Fibroblast of upper back skin (primary cell): ENCODE results near the gene LRRC8E.
"Not testable (repeated sequence)": the region's sequence is repeated elsewhere in the genome, so short reads cannot be mapped to it uniquely, and the experiment has no call there.

ENCODE experiments used
- DNase-seq: peaks from one replicate; pipeline ENCODE4 v3.0.0-alpha.2; 2013

LRRC8E gene

DNA sequence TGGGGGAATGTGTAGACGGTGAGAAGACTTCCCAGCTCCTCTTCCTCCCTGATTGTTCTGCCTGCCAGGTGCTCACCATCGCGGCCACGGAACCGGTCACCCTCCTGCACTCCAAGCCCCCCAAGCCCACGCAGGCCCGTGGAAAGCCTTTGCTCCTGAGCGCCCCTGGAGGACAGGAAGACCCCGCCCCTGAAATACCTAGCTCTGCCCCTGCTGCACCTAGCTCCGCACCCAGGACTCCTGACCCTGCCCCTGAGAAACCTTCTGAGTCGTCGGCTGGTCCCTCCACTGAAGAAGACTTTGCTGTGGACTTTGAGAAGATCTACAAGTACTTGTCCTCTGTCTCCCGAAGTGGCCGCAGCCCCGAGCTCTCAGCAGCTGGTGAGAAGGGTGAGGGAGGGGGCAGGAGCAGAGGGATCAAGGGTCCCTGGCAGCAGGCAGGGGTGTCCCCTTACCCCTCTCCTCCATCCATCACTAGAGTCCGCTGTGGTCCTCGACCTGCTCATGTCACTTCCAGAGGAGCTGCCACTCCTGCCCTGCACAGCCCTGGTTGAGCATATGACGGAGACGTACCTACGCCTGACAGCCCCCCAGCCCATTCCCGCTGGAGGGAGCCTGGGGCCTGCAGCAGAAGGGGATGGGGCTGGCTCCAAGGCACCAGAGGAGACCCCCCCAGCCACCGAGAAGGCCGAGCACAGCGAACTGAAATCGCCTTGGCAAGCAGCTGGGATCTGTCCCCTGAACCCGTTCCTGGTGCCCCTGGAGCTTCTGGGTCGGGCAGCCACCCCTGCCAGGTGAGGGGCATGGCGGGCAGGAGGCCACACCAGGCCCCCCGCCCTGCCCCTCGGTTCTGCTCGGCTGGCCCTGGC, 33.9 kb downstream of the LRRC8E start:
- DNase-seq: no peak

DNA sequence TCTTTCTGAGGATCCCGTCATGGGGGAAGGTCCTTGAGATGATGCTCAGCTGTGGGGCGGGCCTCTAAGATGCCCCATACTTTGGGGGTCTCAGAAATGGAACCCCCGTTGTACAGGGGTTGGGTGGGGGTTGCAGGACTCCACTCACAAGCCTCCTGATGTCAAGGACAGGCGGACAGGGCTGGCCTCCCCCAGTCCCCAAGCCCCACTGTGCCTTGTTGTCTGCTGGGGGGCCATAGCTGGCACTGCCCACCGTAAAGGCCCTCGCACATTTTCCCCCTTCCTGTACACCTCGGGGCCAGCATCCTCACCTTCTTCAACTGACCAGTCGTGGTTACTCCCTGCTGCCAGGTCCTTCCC, 34.5 kb downstream of the LRRC8E start:
- no peak for DNase-seq

DNA sequence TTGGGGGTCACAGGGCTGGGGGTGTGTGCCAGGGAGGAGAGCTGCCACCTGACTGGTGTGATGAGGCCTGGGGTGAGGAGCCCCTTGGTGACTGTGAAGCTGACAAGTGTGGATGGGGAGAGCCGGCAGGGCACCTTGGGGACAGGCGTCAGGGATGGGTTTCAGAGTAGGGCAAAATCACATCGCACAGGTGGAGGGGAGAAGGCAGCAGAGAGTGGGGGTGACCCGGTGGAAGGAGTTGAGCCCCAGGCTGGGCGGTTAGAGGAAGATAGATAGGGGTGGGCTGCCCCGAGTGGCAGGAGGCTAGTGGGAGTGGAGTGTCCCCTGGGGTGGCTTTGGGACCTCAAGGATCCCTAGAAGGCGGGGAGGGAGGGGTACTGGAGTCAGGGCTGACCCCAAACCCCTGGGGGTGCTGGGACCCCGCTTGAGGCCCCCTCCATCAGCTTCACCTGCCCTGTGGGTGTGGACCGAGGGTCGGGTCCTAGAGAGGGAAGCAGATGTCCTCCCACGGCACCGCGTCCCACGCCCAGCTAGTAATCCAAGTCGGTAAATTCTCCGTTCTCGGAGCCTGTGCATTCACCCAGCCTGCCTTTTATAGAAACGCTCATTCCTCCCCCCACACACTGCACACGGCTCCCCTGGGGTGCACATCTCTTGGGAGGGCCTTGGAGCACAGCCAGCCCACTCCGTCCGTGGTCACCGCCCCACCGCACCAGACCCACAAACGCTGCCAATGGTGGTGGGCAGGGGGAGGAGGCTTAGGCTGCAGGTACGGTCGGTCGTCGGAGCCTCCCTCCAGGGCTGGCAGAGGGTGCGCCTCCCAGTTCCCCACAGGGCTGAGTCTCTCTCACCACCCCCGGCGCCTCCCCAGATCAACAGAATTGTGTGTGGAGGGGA, 35.2 kb downstream of the LRRC8E start:
- DNase-seq: no peak

DNA sequence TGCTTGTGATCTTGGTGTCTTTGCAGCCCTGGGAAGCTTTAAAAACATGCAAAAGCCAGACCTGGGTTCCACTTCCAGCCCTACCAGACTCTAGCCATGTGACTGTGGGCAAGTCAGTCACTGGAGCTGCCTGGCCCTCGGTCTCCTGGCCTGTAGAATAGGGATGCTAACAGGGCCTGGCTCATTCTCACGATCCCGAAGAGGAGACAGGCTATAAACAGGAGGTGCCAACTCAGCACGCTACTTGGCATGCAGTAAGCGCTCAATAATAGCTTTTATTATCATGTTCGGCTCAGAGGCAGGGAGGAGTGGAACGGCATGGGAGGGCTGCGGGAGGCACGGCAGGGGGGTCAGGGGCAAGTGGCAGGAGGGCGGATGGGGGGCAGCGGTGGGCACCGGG, 35.9 kb downstream of the LRRC8E start:
- DNase-seq: no peak

DNA sequence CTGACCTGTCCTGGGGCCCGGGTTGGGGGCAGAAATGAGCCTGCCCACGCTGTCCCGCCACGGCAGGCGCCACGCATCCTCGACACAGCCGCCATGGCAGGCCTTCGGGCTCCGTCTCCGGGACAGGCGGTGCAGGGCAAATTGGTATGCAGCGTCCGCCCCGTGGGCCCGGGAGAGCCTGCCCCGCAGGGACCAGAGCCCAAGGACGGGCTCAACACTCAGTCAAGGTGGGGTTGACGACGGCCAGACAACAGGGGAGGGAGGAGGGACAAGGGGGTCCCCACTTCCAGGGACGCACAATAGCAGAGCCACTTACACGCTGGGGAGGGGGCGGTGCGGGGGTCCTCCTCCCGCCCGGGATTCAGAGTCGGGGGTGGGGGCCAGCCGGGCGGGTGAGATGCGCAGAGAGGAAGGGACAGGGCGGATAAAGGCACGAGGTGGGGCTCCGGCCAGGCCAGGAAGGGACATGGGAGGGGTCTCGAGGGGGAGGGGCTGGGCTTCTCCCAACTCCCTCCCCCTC, 36.4 kb downstream of the LRRC8E start:
- no peak for DNase-seq

DNA sequence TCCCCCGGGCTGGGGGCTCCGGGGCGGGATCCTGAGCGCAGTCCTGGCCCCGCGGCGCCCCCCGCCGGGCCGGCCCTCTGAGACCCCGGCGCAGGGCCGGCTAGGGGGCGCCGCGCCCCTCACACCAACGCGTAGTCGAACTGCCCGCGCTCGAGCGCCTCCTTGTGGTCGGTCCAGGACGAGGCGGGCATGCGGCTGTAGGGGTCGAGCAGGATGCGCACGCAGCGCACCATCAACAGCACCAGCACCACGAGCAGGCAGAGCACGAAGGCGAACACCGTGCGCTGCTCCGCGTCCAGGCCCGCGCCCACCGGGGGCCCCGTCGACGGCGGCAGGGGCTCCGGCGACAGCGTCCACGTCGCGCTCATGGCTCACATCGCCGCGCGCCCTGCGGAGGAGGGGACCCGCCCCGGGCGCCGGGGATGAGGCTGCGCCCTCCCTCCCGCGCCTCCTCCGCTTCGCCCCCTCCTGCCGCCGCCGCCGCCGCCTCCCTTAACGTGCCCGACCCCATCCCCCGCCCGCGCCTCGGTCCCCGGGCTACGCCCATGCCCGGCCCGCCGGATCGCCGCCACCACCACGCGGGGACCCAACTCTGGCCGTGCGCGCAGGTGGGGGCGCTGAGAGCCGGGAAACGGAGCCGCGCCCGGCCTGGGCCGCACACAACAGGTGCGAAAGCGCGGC, 37.0 kb downstream of the LRRC8E start:
- peak; percentile 71 for DNase-seq

DNA sequence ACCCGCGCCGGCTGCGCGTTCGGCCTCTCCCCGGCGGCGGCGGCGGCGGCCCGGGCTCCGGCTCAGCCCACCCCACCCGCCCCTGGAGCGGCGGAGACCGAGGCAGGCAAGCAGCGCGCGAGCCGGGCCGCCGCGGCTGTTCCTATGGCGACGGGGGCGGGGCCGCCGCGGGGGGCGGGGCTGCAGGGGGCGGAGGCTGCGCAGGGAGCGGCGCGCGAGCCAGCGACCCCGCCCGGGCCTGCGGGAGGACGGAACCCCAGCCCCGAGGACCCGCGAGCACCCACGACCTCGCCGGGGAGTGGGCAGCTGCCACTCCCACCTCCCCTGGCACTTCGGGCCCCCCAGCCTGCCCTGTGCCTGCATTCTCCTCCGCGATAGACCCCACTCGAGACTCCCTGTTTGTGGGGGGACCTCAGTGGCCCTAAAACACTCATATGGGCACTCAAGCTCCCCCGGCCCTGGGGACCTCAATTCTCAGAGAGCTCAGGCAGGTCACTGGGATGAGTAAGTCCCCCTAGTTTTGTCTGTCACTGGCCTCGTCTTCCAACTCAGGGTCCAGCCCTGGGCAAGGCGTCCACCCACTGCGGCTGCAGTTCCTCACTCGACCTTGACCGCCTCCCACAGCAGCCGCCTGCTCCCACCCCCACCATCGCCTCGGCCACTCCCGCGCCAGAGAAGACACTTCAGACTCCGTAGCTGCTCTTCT, 37.9 kb downstream of the LRRC8E start, which contains the start of gene CTXN1:
CTXN1 (minus strand) TSS at position 115 of the 706 bp plus-strand sequence. CDS start 597 bp downstream, outside the sequence.
- peak; percentile 48 for DNase-seq

DNA sequence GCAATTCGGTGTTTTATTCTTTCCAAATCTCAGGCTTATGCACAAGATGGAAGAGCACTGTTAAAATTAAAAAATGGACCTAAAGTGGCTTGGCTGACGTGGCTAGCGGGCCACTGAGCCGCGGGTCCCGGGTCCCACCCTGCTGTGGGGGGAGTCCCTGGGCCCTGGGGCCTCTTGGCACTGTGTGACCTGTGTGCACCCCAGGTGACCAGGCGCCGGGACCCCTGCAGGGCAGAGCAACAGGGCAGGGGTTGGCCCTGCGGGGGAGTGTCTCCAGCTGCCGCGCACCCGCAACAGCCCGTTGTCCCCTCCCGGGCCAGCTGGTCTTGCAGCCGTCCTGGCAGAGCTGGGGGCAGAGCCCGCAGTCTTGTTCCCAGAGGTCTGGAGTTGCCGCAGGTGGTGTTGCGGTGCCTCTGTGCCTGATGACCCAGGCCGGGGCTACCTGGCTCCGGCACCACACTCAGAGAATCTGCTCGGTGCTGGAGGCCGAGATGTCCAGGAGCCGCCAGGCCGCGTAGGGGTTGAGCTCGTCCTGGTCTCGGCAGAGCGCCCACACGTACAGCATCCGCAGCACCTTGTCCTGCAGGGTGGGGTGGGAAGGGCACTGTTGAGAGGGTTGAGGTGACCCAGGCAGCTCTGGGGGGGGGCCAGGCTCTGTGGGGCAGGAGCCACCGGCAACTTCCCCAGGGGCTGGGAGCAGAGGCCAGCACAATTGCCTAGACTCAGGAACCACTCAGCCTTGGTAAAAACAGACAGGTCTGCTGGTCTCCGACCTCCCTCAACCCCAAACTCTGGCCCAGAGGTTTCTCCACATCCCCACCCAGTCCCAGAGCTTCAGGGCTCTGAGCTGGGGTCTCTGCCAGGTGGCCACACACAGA, 38.7 kb downstream of the LRRC8E start:
- DNase-seq: no peak

DNA sequence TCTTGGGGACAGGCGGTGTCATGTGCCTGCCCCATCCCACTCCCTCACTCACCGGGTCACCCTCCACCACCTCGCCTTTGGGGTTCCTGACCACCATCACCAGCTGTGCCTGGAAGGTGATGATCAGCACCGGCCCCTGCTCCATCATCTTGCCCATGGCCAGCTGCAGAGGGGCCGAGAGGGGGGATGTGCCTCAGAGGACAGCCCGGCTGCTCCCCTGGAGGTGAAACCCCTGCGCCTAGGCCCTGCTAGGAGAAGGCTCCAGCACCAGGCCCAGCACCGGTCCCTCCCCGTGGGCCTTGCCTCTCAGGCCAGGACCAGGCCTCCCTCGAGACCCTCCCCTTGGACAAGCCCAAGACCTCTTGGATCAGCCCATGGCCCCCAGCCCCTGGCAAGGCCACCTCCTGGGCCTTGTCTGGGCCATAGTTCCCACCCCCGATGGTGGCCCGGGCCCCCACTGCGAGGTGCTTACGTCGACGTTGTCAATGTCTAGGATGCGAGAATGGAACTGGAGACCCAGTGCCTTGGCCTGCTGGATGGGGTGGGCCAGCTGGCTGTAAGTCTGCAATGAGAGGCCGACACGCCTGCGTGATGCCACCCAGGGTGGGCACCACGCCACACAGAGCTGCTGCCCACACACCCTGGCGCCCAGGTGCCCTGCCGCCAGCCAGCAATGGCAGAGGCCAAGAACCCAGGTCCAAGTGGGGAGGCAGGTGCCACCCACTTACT, 39.5 kb downstream of the LRRC8E start:
- no peak for DNase-seq

DNA sequence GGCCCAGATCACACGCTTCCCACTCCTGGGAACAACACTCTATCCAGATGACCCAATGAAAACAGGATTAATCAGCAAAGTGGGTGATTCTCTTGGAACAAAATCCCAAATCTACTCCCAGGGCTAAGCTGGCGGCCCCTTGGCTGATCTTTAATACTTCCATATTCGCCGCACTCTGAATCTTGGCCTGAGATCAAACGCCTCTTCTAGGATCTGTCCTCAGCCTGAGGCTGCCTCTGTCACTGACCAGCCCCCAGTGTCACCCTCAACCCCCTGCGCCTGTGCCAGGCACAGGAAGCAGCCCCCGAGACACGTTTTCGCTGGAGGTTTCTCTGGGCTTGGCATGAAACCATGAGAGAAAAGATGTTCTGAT, 40.0 kb downstream of the LRRC8E start:
- DNase-seq: no peak

DNA sequence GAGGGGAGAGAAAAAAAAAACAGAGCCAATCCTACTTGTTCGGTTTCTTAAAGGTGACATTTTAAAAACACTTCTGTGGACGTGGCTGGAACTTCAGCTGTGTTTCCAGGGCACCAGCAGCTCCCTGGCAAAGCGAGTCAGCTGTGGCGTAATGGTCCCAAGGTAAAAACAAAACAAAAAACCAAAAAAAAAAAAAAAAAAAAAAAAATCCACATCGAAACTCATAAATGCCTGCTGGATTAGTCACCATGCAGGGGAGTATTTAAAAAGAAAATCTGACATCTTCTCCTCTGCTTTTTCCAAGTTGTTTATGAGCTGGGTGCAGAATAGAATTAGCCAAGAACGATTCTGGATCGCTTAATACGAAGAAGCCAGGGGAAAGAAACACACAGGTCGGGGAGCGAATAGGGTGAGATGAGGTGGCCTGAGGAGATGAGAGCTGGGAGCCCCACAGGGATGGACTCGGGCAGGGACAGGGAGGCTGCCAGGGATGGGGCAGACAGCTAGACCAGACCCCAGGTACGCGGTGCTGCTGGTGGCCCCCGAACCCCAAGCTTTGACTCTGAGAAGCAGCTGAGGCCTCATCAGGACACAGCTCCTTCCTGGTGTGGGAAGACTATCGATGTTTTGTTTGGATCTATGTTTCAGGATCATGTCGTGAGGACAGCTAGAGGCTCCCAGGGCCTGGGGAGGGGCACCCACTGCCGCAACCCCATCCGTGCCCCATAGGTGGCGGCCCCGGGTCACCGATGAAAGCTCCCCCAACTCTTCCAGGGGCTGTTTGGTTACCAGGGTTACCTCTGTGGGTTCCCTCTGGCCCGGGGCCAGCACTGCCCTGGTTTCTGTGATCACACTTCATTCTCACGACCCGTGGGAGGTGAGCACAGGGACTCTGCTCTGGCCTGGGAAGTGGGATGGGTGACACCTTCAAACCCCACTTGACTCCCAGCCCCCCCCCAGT, 40.7 kb downstream of the LRRC8E start:
- DNase-seq: peak; percentile 81

DNA sequence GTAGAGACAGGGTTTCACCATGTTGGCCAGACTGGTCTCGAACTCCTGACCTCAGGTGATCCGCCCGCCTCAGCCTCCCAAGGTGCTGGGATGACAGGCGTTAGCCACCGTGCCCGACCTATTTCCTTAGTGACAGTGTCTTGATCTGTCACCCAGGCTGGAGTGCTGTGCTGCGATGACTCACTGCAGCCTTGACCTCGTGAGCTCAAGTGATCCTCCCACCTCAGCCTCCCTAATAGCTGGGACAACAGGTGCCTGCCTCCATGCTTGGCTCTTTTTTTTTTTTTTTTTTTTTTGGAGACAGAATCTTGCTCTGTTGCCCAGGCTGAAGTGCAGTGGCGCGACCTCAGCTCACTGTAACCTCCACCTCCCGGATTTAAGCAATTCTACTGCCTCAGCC, 41.7 kb downstream of the LRRC8E start:
- DNase-seq: not testable (repeated sequence)

DNA sequence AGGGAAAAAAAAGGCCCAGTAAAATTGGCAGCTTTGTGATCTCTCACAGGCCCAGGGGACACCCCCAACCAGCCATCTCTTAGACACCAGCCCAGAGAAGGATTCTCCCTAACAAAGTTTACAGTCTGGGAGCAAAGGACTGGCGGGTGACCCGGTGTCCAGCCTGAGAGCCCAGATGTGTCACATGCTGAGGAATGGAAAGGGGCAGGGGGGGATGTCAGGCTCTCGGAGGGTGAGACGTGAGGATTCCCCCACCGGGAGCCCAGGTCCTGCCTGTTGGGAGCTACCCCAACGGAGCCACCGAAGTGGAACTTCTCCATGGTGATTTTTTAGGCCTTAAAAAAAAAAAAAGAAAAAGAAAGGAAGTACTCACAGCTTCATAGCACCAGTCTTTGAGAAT, 42.5 kb downstream of the LRRC8E start:
- DNase-seq: no peak

DNA sequence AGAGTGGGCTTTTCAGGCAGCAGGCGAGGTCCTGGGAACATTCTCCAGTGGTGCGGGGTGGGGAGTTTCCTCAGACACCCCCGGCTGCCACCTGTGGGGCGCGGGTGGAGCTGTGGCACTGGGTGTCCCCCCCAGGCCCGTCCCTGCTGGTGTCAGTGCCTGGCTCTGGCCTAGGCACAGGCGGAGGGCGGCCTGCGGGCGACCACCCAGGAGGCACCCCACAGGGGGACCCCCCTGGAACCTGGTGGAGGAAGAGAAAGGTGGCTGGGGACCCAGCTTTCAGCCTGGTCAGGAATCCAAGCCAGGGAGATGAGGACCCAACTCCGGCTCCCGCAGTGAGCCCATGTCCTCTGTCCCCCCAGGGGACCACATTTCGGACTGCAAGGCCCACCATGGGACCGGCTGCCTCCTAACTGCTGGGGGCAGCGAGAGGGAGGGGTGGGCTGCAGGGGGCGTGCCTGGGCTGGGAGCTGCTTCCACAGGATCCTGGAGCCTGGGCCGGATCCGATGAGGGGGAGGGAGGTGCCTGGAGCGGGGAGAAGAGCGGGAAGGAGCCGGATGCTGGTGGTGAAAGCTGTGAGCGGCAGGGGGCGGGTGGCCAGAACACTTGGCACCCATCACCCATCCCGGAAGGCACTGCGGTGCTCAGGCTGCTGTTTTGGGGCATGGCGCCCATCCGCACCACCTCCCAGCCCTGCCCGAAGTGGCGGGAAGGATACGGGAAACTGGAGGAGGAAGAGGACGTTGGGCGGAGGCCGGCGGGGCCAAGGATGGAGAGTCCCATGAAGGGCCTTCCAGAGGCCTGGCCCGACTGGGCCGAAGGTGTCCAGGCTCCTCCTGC, 43.1 kb downstream of the LRRC8E start:
- no peak for DNase-seq

DNA sequence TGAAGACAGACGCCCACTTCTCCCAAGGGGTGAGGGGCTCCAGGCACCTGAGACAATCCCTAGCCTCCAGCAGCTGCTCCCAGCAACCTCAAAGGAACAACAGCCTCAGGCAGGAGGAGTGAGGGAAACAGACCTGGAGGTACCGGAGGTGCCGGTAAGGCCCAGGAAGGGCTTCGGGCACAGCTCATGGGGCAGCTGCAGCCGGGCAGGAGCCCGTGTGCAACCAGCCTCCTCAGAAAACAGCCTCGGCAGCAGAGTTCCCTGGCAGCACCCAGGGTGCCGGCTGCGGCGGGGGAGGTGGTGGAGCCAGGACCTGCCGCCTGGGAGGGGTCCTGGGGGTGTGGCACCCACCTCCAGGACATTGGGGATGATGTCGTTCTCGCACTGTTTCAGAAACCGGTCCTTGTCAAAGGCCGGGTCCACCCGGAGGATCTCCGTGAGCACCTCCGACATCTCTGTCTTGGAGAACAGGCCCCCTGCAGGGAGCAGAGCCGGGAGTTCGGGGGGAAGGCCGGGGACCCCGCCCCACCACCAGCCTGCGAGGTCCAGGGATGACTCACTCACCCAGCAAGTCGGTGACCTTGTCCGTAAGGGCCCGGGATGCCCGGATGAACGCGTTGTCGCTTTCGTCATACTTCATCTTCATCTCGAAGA, 44.1 kb downstream of the LRRC8E start:
- no peak for DNase-seq

DNA sequence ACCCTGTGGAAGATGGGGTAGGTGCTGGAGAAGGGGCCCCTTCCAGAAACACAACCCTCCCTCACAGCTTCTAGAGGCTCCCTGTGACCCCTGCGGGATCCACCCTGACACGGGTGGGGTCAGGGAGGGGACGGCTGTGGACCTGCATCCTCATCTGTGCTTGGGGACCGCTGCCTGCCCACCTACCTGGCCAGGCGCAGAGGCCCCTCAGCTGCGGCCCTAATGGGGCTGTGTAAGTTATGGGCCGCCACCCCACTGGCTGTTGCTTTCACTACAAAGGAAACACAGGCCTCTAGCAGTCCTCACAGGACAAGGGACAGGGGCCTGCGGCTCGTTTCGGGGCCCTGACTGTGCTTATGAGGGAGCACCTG, 44.6 kb downstream of the LRRC8E start:
- DNase-seq: no peak

DNA sequence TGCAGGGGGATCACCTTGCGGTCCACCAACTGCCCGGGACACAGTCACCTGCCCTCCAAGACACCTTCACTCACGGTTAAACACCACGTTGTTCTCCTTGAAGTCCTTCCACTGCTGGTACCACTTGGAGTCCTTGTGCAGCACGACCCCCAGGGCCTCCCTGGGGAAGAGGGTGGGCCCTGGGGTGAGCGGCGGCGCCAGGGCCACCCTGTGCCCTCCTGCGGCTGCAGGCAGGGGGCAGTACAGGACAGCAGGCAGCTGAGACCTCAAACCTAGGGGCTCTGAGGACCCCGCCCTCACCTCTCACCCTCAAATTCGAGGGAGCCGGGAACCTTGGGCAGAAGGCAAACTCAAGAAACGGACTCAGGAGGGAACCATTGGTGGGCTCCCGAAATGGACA, 45.1 kb downstream of the LRRC8E start:
- DNase-seq: no peak
